GM20431 (cell line): ENCODE data around the gene LRRC75A.

ENCODE experiments used
- in situ Hi-C: fragments of 300-500 bp; cut with MseI, MboI; formaldehyde crosslinking; loops from one replicate; pipeline ENCODE4 v1.15.0; 2020; ENCODE audit warnings: low sequenced_read_pairs; ENCODE audit not compliant: unreplicated experiment

Gene LRRC75A

GRCh38 chr17:16438557-16439302 lies 53.3 kb downstream of the LRRC75A start:
- in situ Hi-C loops = no loop called here

GRCh38 chr17:16438173-16438556 lies 53.8 kb downstream of the LRRC75A start:
- in situ Hi-C loops = no loop called here

DNA sequence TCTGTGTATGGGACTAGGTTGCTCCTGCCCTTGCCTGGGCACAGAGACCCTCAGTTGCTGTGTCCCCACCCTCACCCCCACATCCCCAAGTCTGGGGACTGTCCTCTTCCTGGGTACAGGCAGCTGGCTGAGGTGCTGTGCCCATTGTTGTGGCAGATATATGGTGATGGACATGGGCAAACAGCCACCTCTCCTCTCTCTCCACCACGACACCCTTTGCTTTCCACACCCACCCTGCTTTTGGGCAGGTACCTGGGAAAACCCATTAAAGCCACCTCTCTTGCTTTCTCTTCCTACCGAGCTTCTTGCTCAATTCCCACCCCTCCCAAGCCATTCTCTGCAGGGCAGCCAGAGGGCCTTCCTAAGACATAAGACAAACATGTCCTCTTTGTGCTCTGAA lies 54.9 kb downstream of the LRRC75A start:
- in situ Hi-C loops = no loop called here

GRCh38 chr17:16435925-16436886 lies 55.8 kb downstream of the LRRC75A start:
- in situ Hi-C loops = no loop called here

DNA sequence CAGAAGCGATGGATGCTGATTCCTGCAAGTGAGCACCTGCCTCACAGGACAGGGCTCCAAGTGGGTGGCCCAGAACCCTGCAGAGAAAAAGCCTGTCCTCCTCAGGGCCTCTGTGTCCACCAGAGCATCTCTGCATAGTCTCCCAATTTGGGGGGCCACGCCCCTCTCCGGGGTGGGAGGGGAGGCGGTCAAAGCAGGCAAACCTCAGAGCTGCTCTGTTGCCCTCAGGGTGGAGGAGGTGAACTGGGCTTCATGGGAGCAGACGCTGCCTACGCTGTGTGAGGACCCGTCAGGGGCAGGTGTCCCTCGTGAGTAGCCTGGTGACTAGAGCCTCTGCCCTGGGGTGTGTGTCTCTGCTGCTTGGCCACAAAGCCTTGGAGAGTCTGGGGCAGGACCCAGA lies 57.3 kb downstream of the LRRC75A start:
- in situ Hi-C loops = no loop called here

DNA sequence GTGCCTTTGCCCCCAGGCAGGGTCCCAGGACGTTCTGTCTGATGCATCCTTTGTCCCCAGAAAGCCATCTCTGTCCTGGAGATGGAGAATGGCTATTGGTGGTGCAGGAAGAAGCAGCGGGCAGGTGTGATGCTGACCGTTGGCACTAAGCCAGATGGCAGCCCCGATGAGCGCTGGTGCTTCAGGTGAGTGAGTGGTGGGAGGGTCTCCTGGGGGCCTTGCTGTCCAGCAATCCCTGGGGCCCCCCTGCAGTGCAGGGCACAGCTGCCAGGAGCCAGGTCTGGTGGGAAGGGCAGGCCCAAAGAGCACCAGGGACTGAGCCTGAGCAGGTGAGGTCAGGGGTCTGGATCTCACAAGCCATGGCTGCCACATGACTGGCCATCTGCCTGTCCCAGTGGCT lies 58.5 kb downstream of the LRRC75A start:
- in situ Hi-C loops = no loop called here

- in situ Hi-C loops = no loop called here
Measured at GRCh38 chr17:16432017-16432416, 60.0 kb downstream of the LRRC75A start.

GRCh38 chr17:16430650-16431049 lies 61.3 kb downstream of the LRRC75A start:
- in situ Hi-C loops = no loop called here

- in situ Hi-C loops = no loop called here
Measured at GRCh38 chr17:16429083-16429482, 62.9 kb downstream of the LRRC75A start.

DNA sequence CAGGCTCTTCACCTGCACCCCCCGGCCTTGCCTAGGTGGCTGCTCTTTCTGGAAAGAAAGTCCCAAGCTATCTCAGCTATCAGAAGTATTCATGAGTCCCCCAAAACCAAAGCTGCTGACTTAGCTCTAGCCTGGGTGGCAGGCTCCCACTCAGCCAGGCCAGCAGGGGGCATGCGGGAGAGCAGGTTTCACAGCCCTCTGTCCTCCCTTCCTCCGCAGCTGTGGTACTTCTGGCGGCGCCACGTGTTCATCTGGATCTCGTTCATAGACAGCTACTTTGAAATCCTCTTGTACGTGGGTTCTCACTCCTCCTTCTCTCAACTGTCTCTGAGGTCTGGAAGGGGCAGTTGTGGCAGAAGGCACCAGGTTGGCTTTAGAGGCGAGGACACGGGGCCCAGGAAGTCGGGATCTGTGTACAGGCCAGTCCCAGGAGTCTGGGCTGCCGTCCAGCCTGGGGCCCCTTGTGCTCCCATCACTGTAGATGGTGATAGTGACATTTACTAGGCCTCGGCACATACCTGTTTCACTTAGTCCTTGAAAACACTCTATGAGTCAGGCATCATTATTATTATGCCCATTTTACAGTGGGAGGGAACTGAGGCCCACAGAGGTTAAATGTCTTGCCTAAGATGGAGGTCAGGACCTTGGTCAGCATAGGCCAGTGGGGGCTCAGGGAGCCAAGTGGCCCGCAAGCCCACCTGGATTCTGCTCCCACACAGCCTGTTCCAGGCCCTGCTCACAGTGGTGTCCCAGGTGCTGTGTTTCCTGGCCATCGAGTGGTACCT lies 63.7 kb downstream of the LRRC75A start:
- in situ Hi-C loops = no loop called here

- in situ Hi-C loops = no loop called here
Measured at GRCh38 chr17:16427020-16427419, 65.0 kb downstream of the LRRC75A start.

- in situ Hi-C loops = no loop called here
Measured at GRCh38 chr17:16425698-16426659, 66.0 kb downstream of the LRRC75A start.

DNA sequence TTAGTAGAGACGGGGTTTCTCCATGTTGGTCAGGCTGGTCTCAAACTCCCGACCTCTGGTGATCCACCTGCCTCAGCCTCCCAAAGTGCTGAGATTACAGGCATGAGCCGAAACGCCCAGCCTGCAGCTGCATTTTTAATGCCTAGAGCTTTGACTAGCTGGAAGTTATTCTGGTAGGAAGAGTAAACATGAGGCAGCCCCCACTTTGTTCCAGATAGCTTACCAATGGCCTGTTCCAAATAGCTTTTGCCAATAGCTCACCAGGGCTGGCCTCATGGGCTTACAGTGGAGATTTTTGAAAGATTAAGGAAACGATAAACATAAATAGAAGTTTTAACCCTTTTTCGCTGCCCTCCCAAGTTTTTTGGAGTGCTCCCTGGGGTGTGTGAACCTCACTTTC lies 66.8 kb downstream of the LRRC75A start:
- in situ Hi-C loops = no loop called here

DNA sequence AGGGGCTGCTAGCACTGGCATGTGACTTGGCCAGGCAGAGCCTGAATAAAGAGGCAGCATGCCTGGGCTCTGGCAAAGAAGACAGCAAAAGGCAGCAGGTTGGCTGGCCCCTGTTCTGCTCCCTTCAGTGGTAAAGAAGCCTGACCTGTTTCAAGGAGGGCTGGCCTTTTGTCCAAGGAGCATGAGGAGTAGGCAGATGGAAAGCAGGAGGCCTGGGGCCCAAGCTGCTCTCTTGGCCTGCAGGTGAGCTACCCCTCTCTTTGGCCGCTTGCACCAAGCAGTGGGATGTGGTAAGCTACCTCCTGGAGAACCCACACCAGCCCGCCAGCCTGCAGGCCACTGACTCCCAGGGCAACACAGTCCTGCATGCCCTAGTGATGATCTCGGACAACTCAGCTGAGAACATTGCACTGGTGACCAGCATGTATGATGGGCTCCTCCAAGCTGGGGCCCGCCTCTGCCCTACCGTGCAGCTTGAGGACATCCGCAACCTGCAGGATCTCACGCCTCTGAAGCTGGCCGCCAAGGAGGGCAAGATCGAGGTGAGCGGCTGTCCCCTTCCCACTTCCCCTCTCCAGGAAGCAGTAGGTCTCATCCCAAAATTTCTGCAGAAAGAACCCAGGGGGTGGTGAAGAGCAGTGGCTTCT lies 68.6 kb downstream of the LRRC75A start:
- in situ Hi-C loops = no loop called here

DNA sequence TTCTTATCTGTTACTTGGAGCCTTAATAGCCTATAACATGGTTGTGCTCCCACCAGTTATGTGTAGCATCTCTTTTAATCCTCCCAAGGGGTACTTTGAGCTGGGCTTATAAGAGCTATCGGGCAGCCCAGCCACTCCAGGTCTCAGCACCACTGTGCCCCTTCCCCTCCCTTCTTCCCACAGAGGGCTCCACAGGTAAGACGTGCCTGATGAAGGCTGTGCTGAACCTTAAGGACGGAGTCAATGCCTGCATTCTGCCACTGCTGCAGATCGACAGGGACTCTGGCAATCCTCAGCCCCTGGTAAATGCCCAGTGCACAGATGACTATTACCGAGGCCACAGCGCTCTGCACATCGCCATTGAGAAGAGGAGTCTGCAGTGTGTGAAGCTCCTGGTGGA lies 69.6 kb downstream of the LRRC75A start:
- in situ Hi-C loops = no loop called here

DNA sequence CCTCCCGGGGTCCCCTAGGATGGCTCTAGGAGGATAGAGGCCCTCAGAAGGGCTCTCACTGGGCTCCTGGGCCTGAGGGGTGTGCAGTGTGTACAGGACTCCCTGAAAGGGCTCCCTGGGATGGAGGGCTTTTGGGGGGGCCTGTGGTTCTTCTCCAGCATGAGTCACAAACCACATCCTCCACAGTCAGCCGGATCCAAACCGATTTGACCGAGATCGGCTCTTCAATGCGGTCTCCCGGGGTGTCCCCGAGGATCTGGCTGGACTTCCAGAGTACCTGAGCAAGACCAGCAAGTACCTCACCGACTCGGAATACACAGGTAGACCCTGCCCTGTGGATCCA lies 72.1 kb downstream of the LRRC75A start:
- in situ Hi-C loops = loop anchor here (10.0 kb wide), 1 partner anchor 55 kb away; no protein-coding TSS in a partner anchor

DNA sequence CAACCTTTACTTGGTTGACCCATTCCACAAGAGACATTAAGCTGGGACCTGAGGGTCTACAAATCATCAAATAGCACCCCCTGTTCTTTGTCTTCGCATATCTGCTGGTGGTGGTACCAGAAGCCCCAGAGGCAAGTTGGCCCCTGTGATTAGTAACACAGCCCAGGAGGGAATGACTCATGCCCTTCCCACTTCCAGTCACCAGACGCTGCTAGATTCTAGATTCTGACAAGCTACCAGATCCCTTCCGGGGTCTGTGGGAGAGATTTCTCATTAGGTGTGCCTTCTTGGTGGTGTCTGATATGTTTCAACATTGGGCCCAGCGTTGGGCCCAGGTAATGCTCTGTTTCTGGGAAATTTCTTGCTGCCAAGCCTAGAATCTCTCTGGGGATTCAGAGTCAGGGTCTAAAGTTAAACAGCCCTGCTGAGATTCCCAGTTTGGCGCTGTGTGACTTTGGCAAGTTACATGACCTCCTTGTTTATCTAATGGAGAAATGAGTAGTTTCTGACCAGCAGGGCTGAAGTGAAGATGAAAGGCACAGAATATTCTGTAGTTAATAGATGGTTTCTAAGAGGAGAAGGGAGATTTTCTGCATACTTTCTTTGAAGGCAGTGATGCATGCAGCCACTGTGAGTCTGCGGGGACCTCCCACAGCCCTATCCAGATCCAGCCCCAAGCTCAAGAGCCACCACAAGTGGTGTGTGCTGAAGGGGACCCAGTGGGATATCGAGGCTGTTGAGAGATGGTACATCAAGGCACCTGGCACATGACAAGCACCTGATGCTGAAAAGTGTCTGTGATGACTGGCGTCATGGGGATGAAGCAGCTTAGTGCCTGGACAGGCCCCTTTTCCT lies 72.7 kb downstream of the LRRC75A start:
- in situ Hi-C loops = loop anchor here (10.0 kb wide), 1 partner anchor 54 kb away; no protein-coding TSS in a partner anchor

DNA sequence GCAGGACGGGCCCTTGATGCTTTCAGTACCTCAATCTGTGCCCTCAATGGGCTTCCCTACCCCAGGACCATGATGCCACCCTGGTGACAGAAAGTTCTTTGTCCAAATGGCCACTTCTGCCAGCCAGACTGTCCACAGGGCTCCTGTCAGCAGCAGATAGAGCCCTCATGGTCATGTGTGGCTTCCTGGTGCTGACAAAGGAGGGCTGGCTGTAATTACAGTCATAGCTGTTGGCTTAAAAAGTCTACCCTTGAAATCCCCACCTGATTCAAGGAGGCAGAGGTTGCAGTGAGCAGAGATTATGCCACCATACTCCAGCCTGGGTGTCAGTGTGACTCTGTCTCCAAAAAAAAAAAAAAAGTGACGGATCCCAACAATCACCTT lies 73.3 kb downstream of the LRRC75A start:
- in situ Hi-C loops = loop anchor here (10.0 kb wide), 1 partner anchor 54 kb away; no protein-coding TSS in a partner anchor
